ENCODE results near the gene ENO2.

DNA sequence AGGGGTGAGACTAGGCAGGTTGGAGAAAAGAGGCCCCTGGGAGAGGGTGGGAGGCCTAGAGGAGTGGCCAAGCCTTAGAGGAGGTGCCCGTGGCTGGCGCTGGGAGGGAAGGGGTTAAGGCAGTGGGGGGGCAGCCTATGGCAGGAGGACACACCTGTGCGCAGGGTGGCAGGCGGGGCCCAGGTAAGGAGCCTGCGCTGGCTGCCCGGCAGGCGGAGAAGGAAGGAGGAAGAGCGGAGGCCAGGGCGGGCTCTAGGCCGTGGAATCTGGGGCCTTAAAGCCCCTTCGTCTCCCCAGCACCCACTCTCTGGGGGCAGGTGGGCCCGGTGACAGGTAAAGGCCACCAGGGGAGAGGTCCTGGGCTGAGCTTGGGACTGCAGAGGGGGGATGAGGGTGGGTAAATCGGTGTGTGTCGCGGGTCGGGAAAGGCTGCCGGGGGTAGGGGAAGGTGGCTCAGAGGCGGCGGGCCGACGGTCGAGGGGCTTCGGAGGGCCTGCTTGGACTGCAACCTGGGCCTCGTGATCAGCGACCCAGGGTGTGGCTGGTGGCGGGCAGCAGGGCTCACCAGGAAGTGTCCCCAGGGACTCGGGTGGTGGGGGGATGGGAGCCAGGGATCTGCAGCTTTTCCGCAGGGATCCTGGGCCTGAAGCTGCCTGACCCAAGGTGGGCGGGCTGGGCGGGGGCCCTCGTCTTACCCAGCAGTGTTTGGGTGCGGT lies 48.8 kb downstream of the ENO2 start:
- TF ChIP-seq, protein P1, sequence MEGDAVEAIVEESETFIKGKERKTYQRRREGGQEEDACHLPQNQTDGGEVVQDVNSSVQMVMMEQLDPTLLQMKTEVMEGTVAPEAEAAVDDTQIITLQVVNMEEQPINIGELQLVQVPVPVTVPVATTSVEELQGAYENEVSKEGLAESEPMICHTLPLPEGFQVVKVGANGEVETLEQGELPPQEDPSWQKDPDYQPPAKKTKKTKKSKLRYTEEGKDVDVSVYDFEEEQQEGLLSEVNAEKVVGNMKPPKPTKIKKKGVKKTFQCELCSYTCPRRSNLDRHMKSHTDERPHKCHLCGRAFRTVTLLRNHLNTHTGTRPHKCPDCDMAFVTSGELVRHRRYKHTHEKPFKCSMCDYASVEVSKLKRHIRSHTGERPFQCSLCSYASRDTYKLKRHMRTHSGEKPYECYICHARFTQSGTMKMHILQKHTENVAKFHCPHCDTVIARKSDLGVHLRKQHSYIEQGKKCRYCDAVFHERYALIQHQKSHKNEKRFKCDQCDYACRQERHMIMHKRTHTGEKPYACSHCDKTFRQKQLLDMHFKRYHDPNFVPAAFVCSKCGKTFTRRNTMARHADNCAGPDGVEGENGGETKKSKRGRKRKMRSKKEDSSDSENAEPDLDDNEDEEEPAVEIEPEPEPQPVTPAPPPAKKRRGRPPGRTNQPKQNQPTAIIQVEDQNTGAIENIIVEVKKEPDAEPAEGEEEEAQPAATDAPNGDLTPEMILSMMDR (IDR thresholded peaks at IDR 0.05): peak in 2 of 6 experiments; percentile 37 to 59
- TF ChIP-seq POLR2A (IDR thresholded peaks at IDR 0.05) (peak in 3 of 4 donors; percentile 70 to 95 (median 84)), EP300 (IDR thresholded peaks at IDR 0.05) (no peak)

Data from upper lobe of left lung (tissue), 4 donors.